ENCODE data around the gene FSD1L. TPM values are rescaled to one million over a fixed set of nuclear protein-coding genes. Genes with fewer than 3 reads are reported as not detected.

FSD1L gene
- total RNA-seq, 2 experiments from 2014 or later: 0.38 to 0.56 TPM

DNA sequence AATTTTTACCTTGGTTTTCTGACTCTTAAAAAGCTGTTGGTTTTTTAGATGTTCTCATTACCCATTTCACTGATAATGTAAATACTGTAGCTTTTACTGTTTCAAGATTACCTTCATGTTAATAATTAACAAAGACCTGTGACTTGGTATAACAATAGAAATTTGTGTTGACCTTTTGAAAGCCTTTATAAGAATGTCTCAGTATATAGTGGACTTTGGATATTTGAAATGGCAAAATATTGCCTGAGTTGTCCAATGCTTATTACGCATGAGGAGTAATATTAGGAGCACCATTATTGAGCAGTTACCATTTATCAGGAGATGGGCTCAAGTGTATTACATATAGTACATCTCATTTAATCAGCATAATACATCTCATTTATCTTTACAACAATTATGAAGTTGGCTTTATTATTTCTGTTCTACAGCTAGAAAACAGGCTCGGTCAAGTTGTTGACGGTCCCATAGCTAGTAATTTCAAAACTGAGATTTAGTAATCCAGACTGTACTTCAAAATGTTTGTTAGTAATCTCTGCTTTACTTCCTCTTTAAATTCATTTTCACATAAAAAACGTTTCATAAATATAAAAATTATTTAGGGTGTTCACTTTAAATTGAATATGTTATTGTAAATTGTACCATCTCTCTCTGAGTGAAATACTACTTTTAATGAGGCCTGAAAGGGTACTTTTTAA, 59.4 kb downstream of the FSD1L start:
- H3K4me1 Mint-ChIP-seq (ENCODE audit: low read depth): no peaks in the 10 kb centered on the region
- DNase-seq (no peak), ATAC-seq (ENCODE audit: poor library complexity) (no peak)
- Histone ChIP-seq H3K4me1 (ENCODE audit: insufficient read depth, low read length) (no peaks in the 10 kb centered on the region), H3K27me3 (ENCODE audit: control insufficient read depth in 1 of 2, insufficient read depth in 2 of 2, low read length in 2 of 2) (no peaks in the 10 kb centered on the region), H3K27ac (ENCODE audit: low read depth in 1 of 2, low read length in 2 of 2) (no peak overlapping the region), H3K4me3 (ENCODE audit: low read length) (no peak overlapping the region), H3K36me3 (ENCODE audit: insufficient read depth, low read length) (no peaks in the 10 kb centered on the region), H3K9me3 (ENCODE audit: control insufficient read depth in 1 of 2, insufficient read depth in 1 of 2, low read length in 2 of 2) (no peaks in the 10 kb centered on the region)
- no peak overlapping the region for H3K27ac Mint-ChIP-seq
- H3K9me3 Mint-ChIP-seq: no peaks in the 10 kb centered on the region
- ChIA-PET POLR2A (no interaction called here), CTCF (no interaction called here)
- no peak overlapping the region for H3K4me3 Mint-ChIP-seq
- TF ChIP-seq, protein P1, sequence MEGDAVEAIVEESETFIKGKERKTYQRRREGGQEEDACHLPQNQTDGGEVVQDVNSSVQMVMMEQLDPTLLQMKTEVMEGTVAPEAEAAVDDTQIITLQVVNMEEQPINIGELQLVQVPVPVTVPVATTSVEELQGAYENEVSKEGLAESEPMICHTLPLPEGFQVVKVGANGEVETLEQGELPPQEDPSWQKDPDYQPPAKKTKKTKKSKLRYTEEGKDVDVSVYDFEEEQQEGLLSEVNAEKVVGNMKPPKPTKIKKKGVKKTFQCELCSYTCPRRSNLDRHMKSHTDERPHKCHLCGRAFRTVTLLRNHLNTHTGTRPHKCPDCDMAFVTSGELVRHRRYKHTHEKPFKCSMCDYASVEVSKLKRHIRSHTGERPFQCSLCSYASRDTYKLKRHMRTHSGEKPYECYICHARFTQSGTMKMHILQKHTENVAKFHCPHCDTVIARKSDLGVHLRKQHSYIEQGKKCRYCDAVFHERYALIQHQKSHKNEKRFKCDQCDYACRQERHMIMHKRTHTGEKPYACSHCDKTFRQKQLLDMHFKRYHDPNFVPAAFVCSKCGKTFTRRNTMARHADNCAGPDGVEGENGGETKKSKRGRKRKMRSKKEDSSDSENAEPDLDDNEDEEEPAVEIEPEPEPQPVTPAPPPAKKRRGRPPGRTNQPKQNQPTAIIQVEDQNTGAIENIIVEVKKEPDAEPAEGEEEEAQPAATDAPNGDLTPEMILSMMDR (IDR thresholded peaks at IDR 0.05): no peak
- H3K27me3 Mint-ChIP-seq: no peaks in the 10 kb centered on the region
- H3K36me3 Mint-ChIP-seq (ENCODE audit: low read depth): no peaks in the 10 kb centered on the region
- intact Hi-C loops (cut with DNase I, micrococcal nuclease): no loop called here

DNA sequence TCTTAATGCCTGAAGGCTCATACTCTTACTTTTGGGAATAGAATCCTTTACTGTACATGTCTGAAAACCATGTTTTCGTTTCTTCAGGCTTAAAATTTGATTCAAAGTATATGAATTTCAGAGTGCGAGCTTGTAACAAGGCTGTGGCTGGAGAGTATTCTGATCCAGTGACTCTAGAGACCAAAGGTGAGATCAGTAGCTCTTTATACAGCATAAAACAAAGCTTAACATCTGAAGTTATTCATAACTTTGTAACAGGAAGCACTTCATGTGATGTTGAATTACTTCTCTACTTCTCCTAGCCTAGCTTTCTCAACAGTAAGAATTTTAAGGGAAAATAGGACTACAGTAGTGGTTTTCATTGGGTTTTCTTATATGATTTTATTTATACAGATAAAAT, 60.7 kb downstream of the FSD1L start:
- Mint-ChIP-seq H3K27ac (no peak overlapping the region), H3K4me3 (no peak overlapping the region), H3K36me3 (ENCODE audit: low read depth) (no peaks in the 10 kb centered on the region), H3K4me1 (ENCODE audit: low read depth) (no peaks in the 10 kb centered on the region), H3K27me3 (no peaks in the 10 kb centered on the region), H3K9me3 (no peaks in the 10 kb centered on the region)
- ChIA-PET POLR2A (no interaction called here), CTCF (no interaction called here)
- DNase-seq: no peak
- Histone ChIP-seq H3K4me1 (ENCODE audit: insufficient read depth, low read length) (no peaks in the 10 kb centered on the region), H3K36me3 (ENCODE audit: insufficient read depth, low read length) (no peaks in the 10 kb centered on the region), H3K9me3 (ENCODE audit: control insufficient read depth in 1 of 2, insufficient read depth in 1 of 2, low read length in 2 of 2) (no peaks in the 10 kb centered on the region), H3K27me3 (ENCODE audit: control insufficient read depth in 1 of 2, insufficient read depth in 2 of 2, low read length in 2 of 2) (no peaks in the 10 kb centered on the region), H3K4me3 (ENCODE audit: low read length) (no peak overlapping the region), H3K27ac (ENCODE audit: low read depth in 1 of 2, low read length in 2 of 2) (no peak overlapping the region)
- TF ChIP-seq, protein P1 (IDR thresholded peaks at IDR 0.05): no peak
- intact Hi-C loops (cut with DNase I, micrococcal nuclease): no loop called here
- no peak for ATAC-seq (ENCODE audit: poor library complexity)

DNA sequence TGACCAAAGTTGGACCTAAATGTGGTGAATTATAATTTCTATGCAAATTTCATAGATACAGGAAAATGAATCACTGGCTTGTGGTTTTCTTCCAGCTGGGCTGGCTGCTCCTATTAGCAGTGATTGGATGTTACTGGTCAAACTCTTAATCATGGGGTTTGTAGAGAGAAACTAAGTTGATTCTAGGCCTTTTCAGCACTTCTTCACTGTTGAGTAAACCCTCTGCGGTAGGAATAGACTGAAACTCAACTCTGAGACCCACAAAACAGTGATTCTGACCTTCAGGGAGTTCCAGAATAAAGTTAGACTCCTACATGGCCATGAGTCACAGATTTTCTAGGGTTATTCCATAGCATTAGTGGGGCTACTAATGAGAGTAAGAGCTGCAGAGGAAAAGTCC, 62.2 kb downstream of the FSD1L start:
- Histone ChIP-seq H3K36me3 (ENCODE audit: insufficient read depth, low read length) (no peaks in the 10 kb centered on the region), H3K9me3 (ENCODE audit: control insufficient read depth in 1 of 2, insufficient read depth in 1 of 2, low read length in 2 of 2) (no peaks in the 10 kb centered on the region), H3K4me3 (ENCODE audit: low read length) (no peak overlapping the region), H3K27ac (ENCODE audit: low read depth in 1 of 2, low read length in 2 of 2) (no peak overlapping the region), H3K4me1 (ENCODE audit: insufficient read depth, low read length) (no peaks in the 10 kb centered on the region), H3K27me3 (ENCODE audit: control insufficient read depth in 1 of 2, insufficient read depth in 2 of 2, low read length in 2 of 2) (no peaks in the 10 kb centered on the region)
- H3K9me3 Mint-ChIP-seq: no peaks in the 10 kb centered on the region
- H3K27me3 Mint-ChIP-seq: peaks cover 5% of the 10 kb centered on the region
- no peaks in the 10 kb centered on the region for H3K4me1 Mint-ChIP-seq (ENCODE audit: low read depth)
- CTCF ChIA-PET: no interaction called here
- no peaks in the 10 kb centered on the region for H3K36me3 Mint-ChIP-seq (ENCODE audit: low read depth)
- DNase-seq (peak in 2 of 14 experiments; percentile 5 to 23), ATAC-seq (ENCODE audit: poor library complexity) (no peak)
- intact Hi-C loops (cut with DNase I, micrococcal nuclease): no loop called here
- POLR2A ChIA-PET: no interaction called here
- TF ChIP-seq, protein P1 (IDR thresholded peaks at IDR 0.05): no peak
- no peak overlapping the region for H3K4me3 Mint-ChIP-seq
- H3K27ac Mint-ChIP-seq: no peak overlapping the region

Measured in CD4-positive, alpha-beta T cell (primary cell).